Endodermal cell (in vitro differentiated cells): ENCODE measurements around the gene SRD5A1. TPM values are rescaled to one million over a fixed set of nuclear protein-coding genes. Genes with fewer than 3 reads are reported as not detected.

Source experiments
- DNase-seq: peaks from one replicate; pipeline ENCODE4 v3.0.0-alpha.2; 2017
- H3K27ac ChIP-seq: 2 replicates; pipeline ENCODE4 v1.5.1; 2013; ENCODE audit warnings: mild to moderate bottlenecking, low read depth, low read length, moderate library complexity
- H3K27me3 ChIP-seq: 2 replicates; pipeline ENCODE4 v1.6.1; 2013; ENCODE audit warnings: mild to moderate bottlenecking, low read length, moderate library complexity; ENCODE audit not compliant: insufficient read depth, control insufficient read depth, poor library complexity, severe bottlenecking
- H3K36me3 ChIP-seq: 2 replicates; pipeline ENCODE4 v1.7.0; 2013; ENCODE audit warnings: mild to moderate bottlenecking, low read length, moderate library complexity; ENCODE audit not compliant: control insufficient read depth, insufficient read depth
- H3K4me1 ChIP-seq: one replicate; pipeline ENCODE4 v1.7.0; 2013; ENCODE audit warnings: low read length; ENCODE audit not compliant: control insufficient read depth, insufficient read depth
- H3K4me3 ChIP-seq: 2 replicates; pipeline ENCODE4 v1.5.1; 2013; ENCODE audit warnings: mild to moderate bottlenecking, low read length, moderate library complexity
- H3K9ac ChIP-seq: 2 replicates; pipeline ENCODE4 v1.6.1; 2013; ENCODE audit warnings: mild to moderate bottlenecking, low read length, moderate library complexity; ENCODE audit not compliant: poor library complexity, severe bottlenecking; ENCODE audit errors: extremely low read depth
- H3K9me3 ChIP-seq: 2 replicates; pipeline ENCODE4 v1.6.1; 2013; ENCODE audit warnings: mild to moderate bottlenecking, low read length, moderate library complexity; ENCODE audit not compliant: control insufficient read depth
- H3K27ac Mint-ChIP-seq: 2 replicates; pipeline ENCODE4 v1.8.0; 2020; ENCODE audit warnings: mixed read lengths
- H3K27me3 Mint-ChIP-seq: 2 replicates; pipeline ENCODE4 v1.8.0; 2021; ENCODE audit warnings: mild to moderate bottlenecking, mixed read lengths; ENCODE audit not compliant: insufficient read depth
- H3K36me3 Mint-ChIP-seq: 2 replicates; pipeline ENCODE4 v1.8.0; 2020; ENCODE audit warnings: low read depth, mixed read lengths
- H3K4me1 Mint-ChIP-seq: 2 replicates; pipeline ENCODE4 v1.8.0; 2020; ENCODE audit warnings: mixed read lengths
- H3K4me3 Mint-ChIP-seq: 2 replicates; pipeline ENCODE4 v1.8.0; 2020; ENCODE audit warnings: mild to moderate bottlenecking, moderate library complexity, mixed read lengths
- H3K9me3 Mint-ChIP-seq: 2 replicates; pipeline ENCODE4 v1.8.0; 2020; ENCODE audit warnings: mild to moderate bottlenecking, mixed read lengths
- CTCF ChIP-seq: fragments of 200-600 bp; sonication (generic); conservative IDR thresholded peaks from 2 replicates; pipeline ENCODE4 v1.5.0; 2021; ENCODE audit warnings: antibody characterized with exemption, mild to moderate bottlenecking
- WGBS, 2 experiments: methylation state at CpG; one replicate each; pipeline versions ENCODE4 v1.1.5 to v1.1.7; 2013; ENCODE audit warnings: missing lambda C conversion rate in 2 of 2, mixed read lengths in 1 of 2; ENCODE audit not compliant: insufficient coverage in 1 of 2, insufficient read length in 1 of 2; 5-methylcytosine and 5-hydroxymethylcytosine counted together
- total RNA-seq, 2 donors: library from RNA; stranded (reverse); fragmentation: NEBNext Ultra II Directional in 1 of 2; extraction: Animal tissue kit (Norgen Biotek cat#: 25700) in 1 of 2; gene quantifications; 2 replicates in 1 of 2; 3 replicates in 1 of 2; pipeline ENCODE4 v1.2.1, GENCODE V29; 2021

SRD5A1 gene
- total RNA-seq, 2 donors from 2014 or later, result 15.0 to 16.2 TPM

GRCh38 chr5:6683241-6683640, 50.0 kb downstream of the SRD5A1 start:
- Mint-ChIP-seq H3K27me3 (peaks cover 30% of the 10 kb centered on the region), H3K4me3 (no peak overlapping the region), H3K4me1 (no peaks in the 10 kb centered on the region), H3K36me3 (no peaks in the 10 kb centered on the region), H3K9me3 (no peaks in the 10 kb centered on the region), H3K27ac (no peak overlapping the region)
- no peaks in the 10 kb centered on the region for H3K36me3 ChIP-seq
- H3K9me3 ChIP-seq, result no peaks in the 10 kb centered on the region
- H3K27me3 ChIP-seq, result peaks cover 49% of the 10 kb centered on the region
- WGBS, 2 experiments, result 76 to 91% methylated on average over 4 to 8 of the region's 8 CpGs
- TF ChIP-seq CTCF, result no peak
- no peak overlapping the region for H3K9ac ChIP-seq
- H3K4me3 ChIP-seq, result no peak overlapping the region
- H3K27ac ChIP-seq, result no peak overlapping the region
- H3K4me1 ChIP-seq, result no peaks in the 10 kb centered on the region
- no peak for DNase-seq

- no peak overlapping the region for H3K4me3 Mint-ChIP-seq
- no peak for TF ChIP-seq CTCF
Measured at GRCh38 chr5:6684075-6684474, 50.8 kb downstream of the SRD5A1 start.

GRCh38 chr5:6686501-6686900, 53.3 kb downstream of the SRD5A1 start:
- no peaks in the 10 kb centered on the region for H3K4me1 Mint-ChIP-seq
- H3K4me3 ChIP-seq, result peak overlapping the region; percentile 77
- H3K9me3 ChIP-seq, result no peaks in the 10 kb centered on the region
- H3K27me3 Mint-ChIP-seq, result peaks cover 28% of the 10 kb centered on the region
- peak overlapping the region; percentile 51 for H3K4me3 Mint-ChIP-seq
- DNase-seq, result no peak
- peaks cover 59% of the 10 kb centered on the region for H3K27me3 ChIP-seq
- 53 to 62% methylated on average over 6 of the region's 6 CpGs for WGBS, 2 experiments
- no peak overlapping the region for H3K9ac ChIP-seq
- H3K27ac Mint-ChIP-seq, result no peak overlapping the region
- no peak for TF ChIP-seq CTCF
- H3K27ac ChIP-seq, result no peak overlapping the region
- no peaks in the 10 kb centered on the region for H3K36me3 Mint-ChIP-seq
- H3K9me3 Mint-ChIP-seq, result no peaks in the 10 kb centered on the region
- H3K36me3 ChIP-seq, result no peaks in the 10 kb centered on the region
- H3K4me1 ChIP-seq, result no peaks in the 10 kb centered on the region

More at GRCh38 chr5:6684075-6684474, 50.8 kb downstream of the SRD5A1 start:
- H3K27ac ChIP-seq, result no peak overlapping the region
- H3K4me3 ChIP-seq, result no peak overlapping the region
- no peaks in the 10 kb centered on the region for H3K36me3 Mint-ChIP-seq
- peaks cover 30% of the 10 kb centered on the region for H3K27me3 Mint-ChIP-seq
- no peaks in the 10 kb centered on the region for H3K4me1 Mint-ChIP-seq
- peaks cover 54% of the 10 kb centered on the region for H3K27me3 ChIP-seq
- no peaks in the 10 kb centered on the region for H3K9me3 Mint-ChIP-seq
- 78 to 80% methylated on average over 1 to 3 of the region's 4 CpGs for WGBS, 2 experiments
- H3K9me3 ChIP-seq, result no peaks in the 10 kb centered on the region
- H3K9ac ChIP-seq, result no peak overlapping the region
- H3K4me1 ChIP-seq, result no peaks in the 10 kb centered on the region
- DNase-seq, result no peak
- no peaks in the 10 kb centered on the region for H3K36me3 ChIP-seq
- no peak overlapping the region for H3K27ac Mint-ChIP-seq
